Fibroblast of skin of scalp (primary cell): ENCODE data around the gene STEAP1B.
"Not testable (repeated sequence)": the region's sequence is repeated elsewhere in the genome, so short reads cannot be mapped to it uniquely, and the experiment has no call there.

Source experiments
- DNase-seq: peaks from one replicate; pipeline ENCODE4 v3.0.0-alpha.2; 2013

Gene STEAP1B

DNA sequence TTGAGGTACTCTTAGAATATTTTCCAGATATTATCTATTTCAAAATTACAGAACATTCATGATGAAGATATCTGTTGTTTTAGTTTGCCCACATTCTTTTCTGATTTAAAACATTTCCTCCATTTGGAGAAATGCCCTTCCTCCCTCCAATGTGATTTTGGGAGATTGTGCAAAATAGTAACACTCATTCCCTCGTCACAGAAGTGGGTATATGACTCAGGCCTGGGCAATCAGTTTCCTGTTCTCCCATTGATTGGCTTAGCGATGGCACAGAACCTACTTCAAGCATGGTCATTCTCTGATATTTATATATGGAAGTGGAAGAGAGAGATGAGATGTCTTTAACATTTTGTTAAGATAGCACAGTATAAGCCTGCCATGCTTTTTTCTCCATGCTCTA lies 3.1 kb downstream of the STEAP1B start:
- DNase-seq, result peak; percentile 34

DNA sequence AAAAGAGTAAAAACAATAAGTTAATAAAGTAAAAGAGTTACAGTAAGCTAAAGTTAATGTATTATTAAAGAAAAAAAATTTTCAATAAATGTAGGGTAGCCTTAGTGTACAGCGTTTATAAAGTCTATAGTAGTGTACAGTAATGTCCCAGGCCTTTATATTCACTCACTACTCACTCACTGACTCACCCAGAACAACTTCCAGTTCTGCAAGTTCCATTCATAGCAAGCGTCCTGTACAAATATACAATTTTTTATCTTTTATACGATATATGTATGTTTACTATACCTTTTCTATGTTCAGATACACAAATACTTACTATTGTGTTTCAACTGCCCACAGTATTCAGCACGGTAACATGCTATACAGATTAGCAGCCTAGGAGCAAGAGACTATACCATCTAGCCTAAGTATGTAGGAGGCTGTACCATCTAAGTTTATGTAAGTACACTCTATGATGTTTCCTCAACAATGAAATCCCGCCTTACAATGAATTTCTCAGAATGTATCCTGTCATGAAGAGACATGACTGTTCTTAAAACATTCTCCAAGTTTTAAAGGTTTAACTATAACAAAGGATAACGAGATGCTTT lies 3.6 kb downstream of the STEAP1B start:
- DNase-seq, result not testable (repeated sequence)

DNA sequence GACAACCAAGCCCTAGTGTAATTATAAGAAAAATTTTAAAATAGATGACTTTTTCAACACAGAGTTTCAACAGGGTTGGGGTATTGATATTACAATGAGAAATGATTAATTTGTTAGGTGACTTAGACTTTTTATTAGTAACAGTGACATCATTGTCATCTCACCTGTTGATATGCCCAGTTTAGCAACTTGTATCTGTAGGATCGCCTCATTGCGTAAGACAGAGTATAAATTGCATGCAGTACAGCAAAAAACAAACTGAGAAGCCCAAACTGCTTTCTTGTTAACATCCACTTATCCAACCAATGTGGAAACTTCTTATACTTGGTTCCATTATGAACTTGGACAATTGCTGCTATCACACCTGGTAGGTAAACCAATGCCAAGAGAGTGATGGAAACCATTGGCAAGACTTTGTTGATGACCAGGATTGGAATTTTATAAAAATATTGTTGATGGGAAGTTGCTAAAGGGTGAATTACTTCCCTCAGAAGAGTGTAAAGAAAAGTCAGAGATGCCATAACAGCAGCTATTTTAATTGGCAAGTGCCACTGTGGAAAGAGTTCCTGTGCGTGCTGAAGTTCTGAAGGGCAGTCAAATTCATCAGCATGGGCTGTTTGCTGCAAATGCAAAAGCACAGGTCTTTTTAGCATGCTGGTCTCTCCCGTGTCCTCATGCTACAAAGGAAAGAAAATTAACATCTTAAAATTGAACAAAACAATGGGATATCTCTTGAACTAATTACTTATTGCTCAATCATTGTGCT lies 6.6 kb downstream of the STEAP1B start:
- DNase-seq, result not testable (repeated sequence)

DNA sequence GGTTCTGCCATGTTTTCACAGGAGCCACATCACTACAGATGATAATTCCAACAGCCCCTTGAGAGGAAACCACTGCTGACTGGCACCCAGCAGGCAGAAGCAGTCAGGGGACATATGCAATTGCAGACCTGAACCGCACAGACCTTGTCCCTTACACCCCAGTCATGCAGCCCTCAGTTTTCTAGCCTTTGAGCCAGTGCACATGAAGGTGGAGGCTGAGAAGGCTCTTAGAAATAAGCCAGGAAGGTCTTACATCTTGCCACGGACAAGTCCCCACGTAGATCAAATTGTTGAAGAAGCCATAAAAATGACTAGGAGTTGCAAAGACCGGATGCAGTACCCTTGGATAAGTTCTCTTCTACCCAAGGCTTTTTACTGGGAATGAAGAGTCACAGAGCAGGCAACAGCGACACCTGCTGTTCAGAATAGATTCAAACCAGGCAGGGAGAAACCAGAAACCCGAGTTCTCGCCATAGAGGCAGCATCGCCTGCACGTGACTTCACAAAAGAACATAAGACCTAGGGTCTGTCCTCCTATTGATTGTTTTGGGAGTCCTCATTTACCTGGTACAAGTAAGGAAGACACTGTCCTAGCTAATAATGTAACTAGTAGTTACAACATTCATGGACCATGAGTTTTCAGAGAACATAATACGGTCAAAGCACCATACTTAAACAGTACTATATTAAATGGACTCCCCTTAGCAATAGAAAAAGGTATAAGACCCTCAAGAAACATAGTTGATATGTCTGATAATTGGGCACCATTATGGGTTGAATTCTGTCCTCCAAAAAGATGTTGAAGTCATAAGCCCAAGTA lies 11.1 kb downstream of the STEAP1B start:
- peak; percentile 75 for DNase-seq

DNA sequence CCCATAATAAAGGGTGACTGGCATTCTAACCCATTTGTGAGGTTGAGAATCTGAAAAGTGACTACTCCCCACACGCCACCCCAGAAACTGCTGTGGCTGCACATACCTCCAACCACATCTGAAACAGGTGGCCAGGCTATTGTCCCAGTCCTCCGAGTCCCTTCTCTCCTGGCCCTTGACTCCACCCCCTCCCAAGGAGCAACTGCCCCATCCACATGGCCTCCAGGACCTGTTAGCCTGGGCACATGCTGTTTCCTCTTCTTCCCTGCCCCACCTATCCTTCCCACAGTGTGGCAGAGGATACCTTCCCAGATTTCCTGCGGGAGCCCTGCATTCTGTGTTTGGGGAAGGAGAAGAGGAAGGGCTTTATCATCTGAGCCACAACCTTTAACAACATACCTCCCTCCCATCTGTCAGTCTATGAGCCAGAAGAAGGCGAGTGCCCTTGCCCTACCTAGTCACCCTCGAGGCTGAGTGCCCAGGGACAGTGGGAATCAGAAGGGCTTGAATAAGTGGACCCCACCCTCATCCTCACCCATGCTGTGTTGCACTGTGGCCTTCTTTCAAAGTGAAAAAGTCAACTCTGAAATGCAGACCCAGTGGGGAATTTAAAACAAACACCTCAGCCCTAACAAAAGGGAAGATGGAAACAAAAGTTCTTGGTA lies 11.9 kb downstream of the STEAP1B start:
- DNase-seq, result no peak

DNA sequence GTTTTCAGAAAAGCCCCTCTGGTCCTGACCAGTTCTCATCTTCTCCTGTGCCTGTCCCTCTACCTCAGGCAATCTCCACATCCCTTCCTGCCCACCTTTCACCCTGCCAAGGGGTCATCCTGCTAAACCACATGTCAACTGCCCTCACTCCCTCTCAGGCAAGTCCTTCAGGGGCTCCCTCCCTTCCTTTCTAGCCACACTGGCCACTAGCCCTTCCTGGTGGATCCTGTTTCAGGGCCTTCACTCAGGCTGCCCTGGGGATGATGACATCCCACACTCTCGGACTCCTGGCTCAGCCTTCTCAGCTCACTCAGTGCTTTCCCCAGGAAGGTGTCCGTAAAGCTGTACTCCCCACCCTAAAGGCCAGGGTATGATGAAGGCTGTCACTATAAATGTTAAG lies 13.4 kb downstream of the STEAP1B start:
- no peak for DNase-seq

DNA sequence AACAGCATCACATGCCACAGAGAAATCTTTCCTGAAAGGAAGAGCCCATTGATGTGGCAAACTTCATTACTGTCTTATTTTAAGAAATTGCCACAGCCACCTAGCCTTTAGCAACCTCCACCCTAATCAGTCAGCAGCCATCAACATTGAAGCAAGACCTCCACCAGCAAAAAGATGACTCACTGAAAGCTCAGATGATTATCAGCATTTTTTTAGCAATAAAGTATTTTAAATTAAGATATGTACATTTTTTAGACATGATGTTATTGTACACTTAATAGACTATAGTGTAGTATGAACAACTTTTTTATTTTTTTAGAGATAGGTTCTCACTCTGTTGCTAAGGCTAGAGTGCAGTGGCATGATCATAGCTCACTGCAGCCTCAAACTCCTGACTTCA lies 14.8 kb downstream of the STEAP1B start:
- peak; percentile 44 for DNase-seq

DNA sequence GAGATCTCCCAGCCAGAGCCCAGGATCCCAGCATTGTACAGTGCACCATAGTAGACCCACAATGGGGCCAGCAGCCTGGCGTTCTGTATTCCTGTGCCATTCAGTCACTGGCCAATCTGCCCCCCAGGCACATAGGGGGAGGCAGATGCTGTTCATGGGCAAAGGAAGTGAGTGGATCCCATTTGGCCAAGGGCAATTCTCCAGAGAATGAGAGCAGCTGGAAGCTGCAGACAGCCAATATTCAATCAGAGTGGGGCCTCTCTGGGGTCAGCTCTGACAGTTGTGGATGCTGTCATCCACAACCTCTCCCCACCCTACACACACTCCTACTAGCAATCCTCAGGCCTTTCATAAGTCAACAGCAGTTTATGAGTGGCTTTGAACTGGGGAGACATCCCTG lies 17.5 kb downstream of the STEAP1B start:
- DNase-seq, result no peak

DNA sequence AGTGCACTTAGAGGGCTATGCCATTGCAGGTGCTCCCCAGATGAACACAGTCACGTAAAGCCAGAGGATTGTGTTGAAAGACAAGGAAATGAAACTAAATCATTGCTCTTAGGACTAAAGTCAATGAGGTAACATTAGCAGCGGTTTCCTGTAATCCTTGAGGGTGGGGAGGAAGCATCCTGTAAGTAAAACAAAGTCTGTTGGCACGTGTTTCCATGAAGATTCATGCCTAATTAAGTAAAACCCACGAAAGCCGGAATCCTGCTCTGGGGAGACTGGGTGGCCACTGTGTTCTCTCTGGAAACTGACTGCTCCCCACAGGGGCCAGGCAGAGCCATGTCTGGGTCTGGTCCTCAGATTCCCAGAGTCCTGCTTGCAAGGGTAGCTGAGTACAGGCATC lies 18.3 kb downstream of the STEAP1B start:
- DNase-seq, result peak; percentile 33

DNA sequence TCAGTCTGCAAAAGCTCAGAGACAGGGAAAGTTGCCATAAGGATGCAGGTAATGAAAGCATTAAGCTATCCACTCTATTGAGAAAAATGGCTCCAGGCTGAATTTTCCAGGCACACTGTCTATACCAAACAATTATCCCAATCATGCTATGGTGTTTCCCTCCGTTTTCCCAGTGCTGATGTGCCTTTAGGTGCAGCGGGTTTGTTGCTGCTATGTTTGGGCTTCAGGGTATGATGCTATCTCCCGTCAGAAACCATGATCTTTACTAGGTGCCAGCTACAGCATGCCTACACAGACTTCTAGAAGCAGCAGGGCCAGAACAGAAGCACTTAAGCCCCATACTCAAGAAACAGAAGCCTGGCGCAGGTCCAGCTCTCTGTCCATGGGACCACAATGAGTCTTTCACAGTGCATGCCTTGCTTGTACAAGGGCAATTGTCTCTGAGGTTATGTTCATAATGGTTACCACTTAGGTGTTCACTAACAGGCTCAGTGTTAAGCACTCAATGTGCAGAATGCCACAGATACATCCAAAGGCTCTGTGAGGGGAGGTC lies 19.4 kb downstream of the STEAP1B start:
- DNase-seq, result no peak

DNA sequence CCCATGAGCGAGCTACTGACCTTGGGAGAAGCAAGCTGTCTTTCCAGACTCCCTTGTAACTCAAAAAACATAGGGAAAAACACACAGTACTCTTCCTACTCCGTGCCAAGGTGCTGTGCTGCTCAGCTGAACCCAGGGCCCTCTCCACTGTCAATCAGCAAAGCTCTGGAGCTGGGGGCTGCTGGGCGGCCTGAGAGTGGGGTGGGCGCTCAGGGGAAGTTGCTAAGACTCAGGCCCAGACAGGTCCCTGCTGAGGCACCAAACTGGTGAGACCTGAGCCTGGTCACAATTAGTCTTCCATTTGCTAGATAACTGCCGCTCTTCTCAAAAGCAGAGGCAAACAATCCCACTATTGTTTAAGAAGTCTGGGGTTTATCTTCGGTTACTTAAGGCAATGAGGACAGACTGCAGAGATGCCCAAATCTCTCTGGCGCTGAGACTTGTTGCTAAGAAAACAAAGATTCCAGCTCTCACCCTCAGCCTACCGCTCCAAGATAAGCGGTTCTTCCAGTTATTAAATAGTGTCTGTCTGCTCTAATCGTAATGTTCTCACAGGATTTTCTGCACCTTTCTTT lies 22.0 kb downstream of the STEAP1B start:
- no peak for DNase-seq

DNA sequence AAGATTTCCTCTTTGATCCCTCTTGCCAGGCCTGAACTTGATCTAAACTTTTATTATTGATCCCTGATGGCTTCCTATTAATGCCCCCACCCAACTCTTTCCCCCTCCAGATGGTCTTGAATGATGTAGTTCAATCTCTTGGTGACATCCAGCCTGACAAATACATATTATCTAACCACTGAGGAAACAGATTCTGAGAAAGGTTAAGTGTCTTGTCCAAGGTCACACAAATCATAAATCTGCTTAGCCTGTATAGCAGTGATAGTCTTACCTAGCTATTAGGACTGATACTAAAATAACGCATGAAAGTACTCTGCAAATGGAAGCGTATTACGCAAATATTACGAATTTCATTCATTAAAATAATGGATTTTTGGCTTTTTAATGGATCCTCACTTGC lies 22.7 kb downstream of the STEAP1B start:
- no peak for DNase-seq

DNA sequence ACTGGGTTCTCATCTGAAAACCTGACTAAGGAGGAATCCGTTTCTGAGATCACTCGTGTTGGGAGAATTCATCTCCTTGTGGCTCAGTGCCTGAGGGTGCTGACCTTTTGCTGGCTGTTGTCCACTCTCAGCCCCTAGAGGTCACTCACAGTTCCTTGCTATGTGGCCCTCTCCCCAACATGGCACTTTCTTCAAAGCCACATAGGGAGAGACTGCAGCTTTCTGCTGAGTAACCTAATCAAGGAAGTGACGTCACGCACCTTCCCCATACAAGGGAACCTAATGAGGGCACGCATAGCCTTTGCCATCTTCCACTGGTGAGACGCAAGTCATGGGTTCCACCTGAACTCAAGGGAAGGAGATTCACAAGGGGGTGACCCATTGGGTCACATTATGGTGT lies 23.2 kb downstream of the STEAP1B start:
- DNase-seq, result no peak

DNA sequence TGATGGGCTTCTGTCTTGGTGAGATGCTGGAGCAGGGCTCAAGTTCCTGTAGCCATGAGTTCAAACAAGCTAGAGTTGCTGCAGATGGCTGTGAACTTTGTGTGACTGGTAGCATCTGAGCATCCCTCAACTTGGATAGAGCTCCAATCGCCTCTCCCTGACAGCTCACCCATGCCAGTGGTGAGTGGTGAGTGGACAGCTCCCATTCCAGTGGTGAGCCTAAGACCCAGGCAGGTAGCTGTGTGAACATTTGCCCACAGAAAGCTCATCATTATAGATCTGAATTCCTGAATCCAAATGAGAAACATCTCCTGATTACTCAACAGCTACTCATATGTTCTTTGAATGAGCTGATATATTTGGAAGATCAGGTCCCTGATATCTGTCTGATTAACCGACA lies 25.3 kb downstream of the STEAP1B start:
- no peak for DNase-seq

DNA sequence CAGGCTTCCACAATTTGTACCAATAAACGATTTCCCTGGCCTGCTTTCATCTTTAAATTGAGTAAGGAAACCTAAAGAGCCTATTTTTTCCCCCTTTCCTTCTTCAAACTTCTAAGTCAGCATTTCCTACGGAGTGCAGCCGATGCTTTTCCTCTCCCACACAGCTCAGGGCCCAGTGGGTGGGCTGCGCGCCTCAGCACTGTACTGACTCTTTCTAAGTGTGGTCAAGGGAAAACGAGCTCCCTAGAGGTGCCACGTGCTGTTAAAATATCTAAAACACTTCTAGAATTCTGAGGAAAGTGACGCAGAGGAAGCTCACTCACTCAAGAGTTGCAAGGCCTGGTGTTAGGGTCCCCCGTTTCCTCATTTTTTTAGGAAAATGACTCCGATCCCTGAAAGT lies 29.0 kb downstream of the STEAP1B start:
- DNase-seq, result peak; percentile 18

DNA sequence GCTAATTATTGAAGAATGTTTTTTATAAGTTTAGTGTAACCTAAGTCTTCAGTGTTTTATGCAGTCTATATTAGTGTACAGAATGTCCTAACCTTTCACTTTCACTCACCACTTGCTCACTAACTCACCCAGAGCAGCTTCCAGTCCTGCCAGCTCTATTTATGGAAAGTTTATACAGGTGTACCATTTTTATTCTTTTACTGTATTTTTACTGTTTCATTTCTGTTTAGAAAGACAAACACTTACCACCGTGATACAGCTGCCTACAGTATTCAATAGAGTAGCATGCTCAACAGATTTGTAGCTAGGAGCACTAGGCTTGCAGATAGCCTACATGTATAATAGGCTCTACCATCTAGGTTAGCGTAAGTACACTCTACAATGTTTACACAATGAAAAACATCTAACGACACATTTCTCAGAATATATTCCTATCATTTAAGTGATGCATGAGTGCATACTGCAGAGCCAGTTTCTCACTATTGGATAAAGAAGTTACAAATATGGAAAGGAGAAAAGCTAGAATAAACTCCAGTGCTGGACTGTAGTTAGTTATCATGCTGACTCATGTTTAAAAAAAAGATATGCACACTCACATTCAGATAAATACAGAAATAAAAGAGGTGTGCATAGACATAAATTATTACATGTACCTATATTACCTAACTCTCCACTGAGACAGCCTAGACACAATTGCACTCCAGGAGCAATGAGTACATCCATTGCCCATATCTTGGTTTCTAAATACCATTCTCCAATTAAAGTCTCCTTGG lies 30.4 kb downstream of the STEAP1B start:
- DNase-seq, result no peak

DNA sequence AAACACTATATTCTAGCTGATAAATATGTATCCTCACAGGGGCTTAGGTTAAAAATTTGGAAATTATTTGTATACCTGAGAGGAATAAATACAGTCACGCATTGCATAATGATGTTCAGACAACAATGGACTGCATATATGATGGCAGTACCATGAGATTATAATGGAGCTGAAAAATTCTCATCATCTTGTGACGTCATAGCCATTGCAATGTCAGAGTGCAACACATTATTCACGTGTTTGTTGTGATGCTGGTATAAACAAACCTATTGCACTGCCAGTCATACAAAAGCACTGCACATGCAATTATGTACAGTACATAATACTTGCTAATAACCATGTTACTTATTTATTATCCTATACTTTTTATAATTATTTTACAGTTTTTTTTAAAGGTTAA lies 31.4 kb downstream of the STEAP1B start:
- no peak for DNase-seq

DNA sequence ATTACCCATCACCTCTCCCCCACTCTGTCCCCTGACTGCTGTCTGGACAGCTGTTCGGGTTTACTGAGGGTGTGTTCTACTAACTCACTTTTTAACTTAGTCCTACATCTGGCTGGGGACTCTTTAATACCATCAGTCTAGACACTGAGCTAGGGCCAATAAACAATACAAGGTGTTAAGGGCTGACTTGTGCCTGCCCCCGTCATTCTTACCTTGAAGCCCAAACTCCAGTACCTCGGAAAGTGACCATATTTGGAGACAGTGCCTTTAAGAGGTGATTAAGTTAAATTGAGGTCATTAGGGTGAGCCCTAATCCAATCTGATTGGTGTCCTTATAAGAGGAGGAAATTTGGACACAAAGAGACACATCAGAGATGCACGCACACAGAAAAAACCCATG lies 35.7 kb downstream of the STEAP1B start:
- DNase-seq, result no peak

DNA sequence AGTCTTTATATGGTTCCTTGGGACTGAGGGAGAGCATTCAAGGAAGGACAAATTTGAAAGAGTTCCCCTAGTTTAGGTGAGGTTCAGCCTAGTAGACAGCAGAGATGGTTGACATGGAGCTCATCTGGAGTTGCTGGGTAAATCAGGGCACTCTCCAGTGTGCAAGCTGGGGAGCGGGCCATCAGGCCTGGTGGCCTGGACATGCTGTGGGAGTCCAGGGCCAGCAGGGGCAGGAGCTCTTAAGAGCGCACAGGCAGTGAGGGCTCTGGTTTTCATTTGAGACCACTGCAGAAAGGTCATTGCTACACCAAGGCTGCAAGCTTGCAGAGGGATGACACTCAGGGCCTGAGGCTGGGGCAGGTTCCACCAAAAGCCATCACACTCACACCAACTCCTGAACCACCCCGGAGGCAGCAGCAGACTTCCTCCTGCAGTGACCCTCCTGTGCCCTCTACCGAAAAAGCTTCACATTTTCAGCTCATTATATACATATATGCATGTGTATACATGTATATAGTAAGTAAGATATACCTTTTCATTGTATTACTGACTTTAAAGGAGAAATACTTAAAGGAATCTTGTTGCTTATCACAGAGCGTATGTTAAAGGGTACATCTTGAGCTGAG lies 39.5 kb downstream of the STEAP1B start:
- DNase-seq, result no peak

DNA sequence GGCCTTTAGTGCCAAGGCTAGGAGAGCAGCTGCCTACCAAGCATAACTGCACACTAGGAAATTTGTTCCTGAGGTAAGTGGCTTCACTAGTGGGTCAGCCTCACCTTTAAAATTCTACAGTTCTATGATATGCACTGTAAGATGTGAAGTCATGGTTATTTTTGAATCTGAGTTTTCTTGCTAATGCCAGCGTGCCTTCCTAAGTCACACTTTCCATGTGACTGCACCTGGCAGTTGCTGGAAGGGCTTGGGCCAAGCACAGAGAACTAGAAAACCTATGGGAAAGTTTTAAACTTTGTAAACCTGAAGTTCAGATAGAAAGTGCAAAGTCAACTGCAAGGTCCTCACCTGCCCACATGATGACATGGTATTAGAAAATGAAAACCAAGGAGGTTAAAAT lies 42.5 kb downstream of the STEAP1B start:
- DNase-seq, result no peak

DNA sequence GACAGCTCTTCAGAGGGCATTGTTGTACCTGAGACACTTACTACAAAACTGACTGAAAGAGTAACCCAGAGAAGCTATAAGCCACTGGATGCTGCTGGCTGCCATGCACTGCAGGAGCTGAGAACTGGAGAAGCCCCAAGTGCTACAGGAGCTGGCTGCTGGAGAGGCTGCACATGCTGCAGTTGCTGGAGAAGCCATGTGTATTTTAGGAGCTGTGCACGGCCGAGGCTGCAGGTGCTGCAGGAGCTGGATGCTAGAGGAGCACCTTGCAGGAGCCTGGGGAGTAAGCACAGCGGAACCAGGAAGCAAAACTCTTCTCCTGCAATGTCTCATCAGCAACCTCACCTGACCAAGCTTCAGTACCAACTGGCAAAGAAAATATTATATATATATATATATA lies 45.5 kb downstream of the STEAP1B start:
- no peak for DNase-seq
